H1 (cell line): ENCODE data around the gene WDR59. TPM values are rescaled to one million over a fixed set of nuclear protein-coding genes. Genes with fewer than 3 reads are reported as not detected.

Experiments
- CTCF ChIA-PET: fragments of 300-600 bp; sonication (Branson Sonifier 250); formaldehyde crosslinking; loops from one replicate; lab custom pipeline; 2021; ENCODE audit not compliant: partially characterized antibody; lab: Charles Lee
- POLR2A ChIA-PET: fragments of 300-600 bp; sonication (Branson Sonifier 250); formaldehyde crosslinking; loops from one replicate; lab custom pipeline; 2021; ENCODE audit warnings: inconsistent platforms; ENCODE audit not compliant: partially characterized antibody; lab: Charles Lee
- DNase-seq, 2 experiments: peaks; one replicate each; pipeline versions ENCODE4 v3.0.0 to v3.0.0-alpha.2; 2010 to 2022; ENCODE audit warnings: low spot score in 2 of 2, low read depth in 1 of 2, mixed read lengths in 1 of 2
- FAIRE-seq: peaks from 2 replicates; lab custom pipeline; 2011; peaks lifted over from hg19 to GRCh38; lab: Jason Lieb, UNC
- H2AFZ ChIP-seq: 2 replicates; pipeline ENCODE4 v1.8.1; 2012; ENCODE audit warnings: low read length, inconsistent platforms
- H2AK5ac ChIP-seq: 2 replicates; pipeline ENCODE4 v1.6.1; 2013; ENCODE audit warnings: low read depth, low read length
- H2BK120ac ChIP-seq: replicated peaks from 2 replicates; pipeline ENCODE3; 2013; ENCODE audit warnings: low read depth, low read length, inconsistent platforms
- H2BK12ac ChIP-seq: 2 replicates; pipeline ENCODE4 v1.6.1; 2013; ENCODE audit warnings: low read depth, low read length
- H2BK15ac ChIP-seq: 2 replicates; pipeline ENCODE4 v1.6.1; 2013; ENCODE audit warnings: low read length
- H2BK20ac ChIP-seq: 2 replicates; pipeline ENCODE4 v1.6.1; 2013; ENCODE audit warnings: low read length
- H2BK5ac ChIP-seq: 2 replicates; pipeline ENCODE4 v1.6.1; 2013; ENCODE audit warnings: low read depth, low read length
- H3K14ac ChIP-seq: 2 replicates; pipeline ENCODE4 v1.6.1; 2013; ENCODE audit warnings: inconsistent platforms; ENCODE audit not compliant: insufficient read length
- H3K18ac ChIP-seq: 2 replicates; pipeline ENCODE4 v1.6.1; 2013; ENCODE audit warnings: low read length; ENCODE audit errors: extremely low read depth
- H3K23ac ChIP-seq: 2 replicates; pipeline ENCODE4 v1.6.1; 2013; ENCODE audit warnings: inconsistent platforms; ENCODE audit not compliant: insufficient read length
- H3K23me2 ChIP-seq: 2 replicates; pipeline ENCODE4 v1.6.1; 2013; ENCODE audit warnings: low read depth, low read length
- H3K27ac ChIP-seq: 2 replicates; pipeline ENCODE4 v1.6.1; 2011; ENCODE audit warnings: low read depth, low read length, inconsistent platforms
- H3K27me3 ChIP-seq, 4 experiments: replicated peaks in 1 of 4; 1 replicate in 1 of 4; 2 replicates in 3 of 4; pipeline versions ENCODE4 v1.6.1 to v1.8.1; 2011 to 2013; ENCODE audit warnings: low read length in 3 of 4, mild to moderate bottlenecking in 3 of 4, inconsistent platforms in 2 of 4, mixed read lengths in 2 of 4, moderate library complexity in 1 of 4; ENCODE audit not compliant: control insufficient read depth in 3 of 4, insufficient read depth in 3 of 4; ENCODE audit errors: extremely low read depth in 1 of 4
- H3K36me3 ChIP-seq, 4 experiments: 2 replicates each; pipeline versions ENCODE4 v1.6.1 to v1.8.1; 2011 to 2013; ENCODE audit warnings: mild to moderate bottlenecking in 4 of 4, low read length in 3 of 4, moderate library complexity in 2 of 4, control low read depth in 1 of 4, inconsistent platforms in 1 of 4; ENCODE audit not compliant: insufficient read depth in 4 of 4, control insufficient read depth in 2 of 4
- H3K4ac ChIP-seq: replicated peaks from 2 replicates; pipeline ENCODE3; 2013; ENCODE audit warnings: low read length, low read depth, mixed read lengths, inconsistent platforms; ENCODE audit not compliant: insufficient read length
- H3K4me1 ChIP-seq, 4 experiments: replicated peaks in 1 of 4; 1 replicate in 1 of 4; 2 replicates in 3 of 4; pipeline versions ENCODE4 v1.6.1 to v1.8.1; 2011 to 2013; ENCODE audit warnings: low read length in 3 of 4, inconsistent platforms in 2 of 4, mixed read lengths in 1 of 4; ENCODE audit not compliant: insufficient read depth in 4 of 4, control insufficient read depth in 3 of 4
- H3K4me2 ChIP-seq, 2 experiments: 2 replicates each; pipeline versions ENCODE4 v1.6.1 to v1.8.1; 2011 to 2013; ENCODE audit warnings: low read depth in 2 of 2, low read length in 2 of 2, control low read depth in 1 of 2, inconsistent platforms in 1 of 2, mild to moderate bottlenecking in 1 of 2; ENCODE audit not compliant: insufficient read depth in 1 of 2
- H3K4me3 ChIP-seq, 4 experiments: fragments of 200-600, 300-600 bp in 1 of 4; sonication (generic), shearing (Covaris generic), sonication (Bioruptor Twin) in 1 of 4; 2 replicates each; pipeline versions ENCODE4 v1.5.1 to v1.8.1; 2011 to 2016; ENCODE audit warnings: low read length in 4 of 4, low read depth in 3 of 4, control low read depth in 2 of 4, inconsistent platforms in 2 of 4, mild to moderate bottlenecking in 2 of 4, mixed read lengths in 1 of 4, moderate library complexity in 1 of 4; ENCODE audit not compliant: insufficient read depth in 2 of 4; ENCODE audit errors: extremely low read depth in 1 of 4
- H3K56ac ChIP-seq: replicated peaks from 2 replicates; pipeline ENCODE3; 2013; ENCODE audit warnings: low read depth, mild to moderate bottlenecking, mixed read lengths, low read length, inconsistent platforms; ENCODE audit not compliant: insufficient read length
- H3K79me1 ChIP-seq: 2 replicates; pipeline ENCODE4 v1.6.1; 2013; ENCODE audit warnings: low read depth, low read length, control low read depth
- H3K79me2 ChIP-seq, 2 experiments: 2 replicates each; pipeline versions ENCODE4 v1.6.1 to v1.8.1; 2012 to 2013; ENCODE audit warnings: low read length in 2 of 2, mild to moderate bottlenecking in 2 of 2, inconsistent platforms in 1 of 2; ENCODE audit not compliant: insufficient read depth in 2 of 2, control insufficient read depth in 1 of 2
- H3K9ac ChIP-seq, 4 experiments: replicated peaks in 1 of 4; 1 replicate in 1 of 4; 2 replicates in 3 of 4; pipeline versions ENCODE4 v1.6.1 to v1.8.1; 2011 to 2013; ENCODE audit warnings: low read depth in 3 of 4, low read length in 3 of 4, control low read depth in 2 of 4, mild to moderate bottlenecking in 2 of 4, moderate library complexity in 2 of 4, inconsistent platforms in 1 of 4; ENCODE audit errors: extremely low read depth in 1 of 4
- H3K9me3 ChIP-seq, 2 experiments: 2 replicates each; pipeline versions ENCODE4 v1.6.1 to v1.8.1; 2012 to 2013; ENCODE audit warnings: mild to moderate bottlenecking in 2 of 2, moderate library complexity in 2 of 2, control low read depth in 1 of 2, inconsistent platforms in 1 of 2, low read depth in 1 of 2, low read length in 1 of 2, mixed read lengths in 1 of 2; ENCODE audit not compliant: insufficient read depth in 2 of 2
- H4K20me1 ChIP-seq, 2 experiments: replicated peaks in 1 of 2; 2 replicates each; pipeline versions ENCODE3 to v1.8.1; 2011 to 2013; ENCODE audit warnings: inconsistent platforms in 2 of 2, low read length in 2 of 2, mild to moderate bottlenecking in 1 of 2; ENCODE audit not compliant: insufficient read depth in 2 of 2, control insufficient read depth in 1 of 2
- H4K5ac ChIP-seq: 2 replicates; pipeline ENCODE4 v1.6.1; 2013; ENCODE audit warnings: low read length, low read depth, mixed read lengths, inconsistent platforms; ENCODE audit not compliant: insufficient read length
- H4K8ac ChIP-seq: 2 replicates; pipeline ENCODE4 v1.8.0; 2013; ENCODE audit warnings: mild to moderate bottlenecking, moderate library complexity, low read length, inconsistent platforms; ENCODE audit not compliant: insufficient read depth; ENCODE audit errors: extremely low read depth
- H4K91ac ChIP-seq: replicated peaks from 2 replicates; pipeline ENCODE3; 2013; ENCODE audit warnings: low read length, mixed read lengths, inconsistent platforms; ENCODE audit not compliant: insufficient read length
- ATF3 ChIP-seq: IDR thresholded peaks from 2 replicates; pipeline ENCODE4 v1.6.1; 2011; ENCODE audit warnings: low read depth, mild to moderate bottlenecking, low read length; ENCODE audit not compliant: insufficient read depth
- BRCA1 ChIP-seq: IDR thresholded peaks from 2 replicates; pipeline ENCODE4 v1.6.1; 2012; ENCODE audit warnings: low read depth, low read length, improper control_type of control experiment
- CBX8 ChIP-seq: fragments of 300-800, 300-1000 bp; sonication (generic); IDR thresholded peaks from 2 replicates; pipeline ENCODE4 v1.7.1; 2016; ENCODE audit warnings: low read depth, low read length, borderline replicate concordance
- CREB1 ChIP-seq: IDR thresholded peaks from 2 replicates; pipeline ENCODE4 v1.6.1; 2012; ENCODE audit warnings: inconsistent platforms
- CTCF ChIP-seq, 3 experiments: IDR thresholded peaks; 1 replicate in 2 of 3; 2 replicates in 1 of 3; pipeline versions ENCODE4 v1.5.1 to v1.6.1; 2011; ENCODE audit warnings: low read length in 3 of 3, mild to moderate bottlenecking in 3 of 3, inconsistent platforms in 2 of 3, low read depth in 1 of 3, moderate library complexity in 1 of 3; ENCODE audit not compliant: insufficient read depth in 1 of 3; ENCODE audit errors: control extremely low read depth in 1 of 3
- E2F6 ChIP-seq: IDR thresholded peaks from 2 replicates; pipeline ENCODE4 v1.6.1; 2012; ENCODE audit warnings: inconsistent platforms
- EGR1 ChIP-seq: IDR thresholded peaks from 2 replicates; pipeline ENCODE4 v1.6.1; 2011; ENCODE audit warnings: low read depth, low read length, borderline replicate concordance
- TAF1 ChIP-seq: IDR thresholded peaks from 2 replicates; pipeline ENCODE4 v1.6.1; 2011; ENCODE audit warnings: mild to moderate bottlenecking, low read depth, low read length
- WGBS, 2 experiments: shearing (Covaris generic) in 1 of 2; methylation state at CpG; one replicate each; pipeline versions ENCODE4 v1.1.6 to v1.1.7; 2013 to 2015; ENCODE audit warnings: low lambda C conversion rate in 2 of 2, mixed read lengths in 2 of 2, inconsistent platforms in 1 of 2, low coverage in 1 of 2, missing lambda C conversion rate in 1 of 2; ENCODE audit not compliant: insufficient replicate concordance in 2 of 2, insufficient coverage in 1 of 2, insufficient read length in 1 of 2; ENCODE audit errors: extremely low coverage in 1 of 2, missing lambda C conversion rate in 1 of 2; 5-methylcytosine and 5-hydroxymethylcytosine counted together
- polyA plus RNA-seq, 7 experiments: library from polyadenylated mRNA; depleted of rRNA in 3 of 7; stranded (reverse) in 5 of 7; unstranded in 2 of 7; fragments of >200 nt in 5 of 7; fragments of 200-250 nt in 2 of 7; gene quantifications; 1 replicate in 5 of 7; 2 replicates in 1 of 7; 4 replicates in 1 of 7; pipeline versions ENCODE4 v1.2.1 to v1.2.3, GENCODE V29; 2011 to 2013; ENCODE audit warnings: missing spikeins in 2 of 7, mixed read lengths in 2 of 7
- total RNA-seq: library from RNA; stranded (reverse); fragmentation: NEBNext Ultra II Directional; extraction: Animal tissue kit (Norgen Biotek cat#: 25700); gene quantifications from 2 replicates; pipeline ENCODE4 v1.2.1, GENCODE V29; 2021

Gene WDR59
- total and polyA plus RNA-seq, 2 of the 8 experiments (the other 6 are each of a cell fraction or from before 2014, with no cell fraction given): 84.2 to 124 TPM

GRCh38 chr16:74892574-74893461 lies 92.1 kb downstream of the WDR59 start:
- Histone ChIP-seq H3K27ac (no peak overlapping the region), H2BK12ac (no peak overlapping the region), H3K56ac (no peak overlapping the region), H2BK5ac (no peak overlapping the region), H3K23me2 (no peaks in the 10 kb centered on the region), H4K91ac (no peak overlapping the region), H2BK120ac (no peak overlapping the region), H2BK20ac (no peak overlapping the region), H3K4ac (no peak overlapping the region), H3K4me1 (no peaks in the 10 kb centered on the region), H4K20me1 (no peaks in the 10 kb centered on the region), H3K4me2 (no peak overlapping the region), H3K36me3 (peaks cover 2 to 61% (median 29%) of the 10 kb centered on the region in 4 experiments; a peak in 7 of 8 replicates), H2BK15ac (no peak overlapping the region), H3K9me3 (no peaks in the 10 kb centered on the region), H2AK5ac (no peak overlapping the region), H3K4me3 (no peak overlapping the region), H4K5ac (no peak overlapping the region), H3K23ac (no peak overlapping the region), H4K8ac (no peak overlapping the region), H3K79me2 (no peaks in the 10 kb centered on the region), H3K79me1 (no peaks in the 10 kb centered on the region), H3K18ac (no peak overlapping the region), H3K27me3 (no peaks in the 10 kb centered on the region), H3K9ac (no peak overlapping the region), H3K14ac (no peak overlapping the region), H2AFZ (no peak overlapping the region)
- ChIA-PET POLR2A (interaction anchor here (1.1 to 1.2 kb wide), 2 partner anchors 11 to 22 kb away, joined by 3 read pairs; no protein-coding TSS in a partner anchor), CTCF (interaction anchor here (1.9 kb wide), 1 partner anchor 9 kb away, joined by 5 read pairs; no protein-coding TSS in a partner anchor)
- FAIRE-seq: no peak
- DNase-seq: no peak
- WGBS, 2 experiments: 86% methylated on average over 8 of the region's 8 CpGs; no CpG with 5 or more reads in 1 of the 2 experiments
- TF ChIP-seq ATF3 (no peak), CREB1 (no peak), BRCA1 (no peak), EGR1 (no peak), CTCF (IDR thresholded peaks at IDR 0.05; ENCODE audit: control extremely low read depth in 1 of 3, insufficient read depth in 1 of 3, low read depth in 1 of 3, low read length in 3 of 3) (no peak), CBX8 (no peak), TAF1 (no peak), E2F6 (no peak)
